Muscle layer of colon (tissue), 2 donors: Measurements from ENCODE around the gene DNM1.

ENCODE experiments used
- H3K27ac ChIP-seq: one replicate; pipeline ENCODE4 v1.7.0; 2013; ENCODE audit warnings: low read depth, mild to moderate bottlenecking, low read length, moderate library complexity
- H3K27me3 ChIP-seq, 2 donors: one replicate each; pipeline ENCODE4 v1.7.0; 2013; ENCODE audit warnings: low read length in 2 of 2, mild to moderate bottlenecking in 2 of 2; ENCODE audit not compliant: insufficient read depth in 2 of 2, control insufficient read depth in 1 of 2
- H3K36me3 ChIP-seq: one replicate; pipeline ENCODE4 v1.7.0; 2013; ENCODE audit warnings: mild to moderate bottlenecking, low read length; ENCODE audit not compliant: insufficient read depth
- H3K4me1 ChIP-seq: one replicate; pipeline ENCODE4 v1.7.0; 2013; ENCODE audit warnings: mild to moderate bottlenecking, low read length; ENCODE audit not compliant: insufficient read depth
- H3K4me3 ChIP-seq, 2 donors: one replicate each; pipeline ENCODE4 v1.7.0; 2013; ENCODE audit warnings: low read length in 2 of 2, low read depth in 1 of 2, mild to moderate bottlenecking in 1 of 2, moderate library complexity in 1 of 2
- H3K9ac ChIP-seq: one replicate; pipeline ENCODE4 v1.7.0; 2013; ENCODE audit warnings: low read length
- H3K9me3 ChIP-seq: one replicate; pipeline ENCODE4 v1.7.0; 2013; ENCODE audit warnings: mild to moderate bottlenecking, low read length
- donor health status: abdominal sarcoma.
- donor health status: Adenocarcinoma of cecum.

Gene DNM1

GRCh38 chr9:128249908-128250838 lies 47.0 kb downstream of the DNM1 start:
- Histone ChIP-seq H3K4me1 (peaks cover 6% of the 10 kb centered on the region), H3K27me3 (peaks cover 0 to 26% of the 10 kb centered on the region in 2 donors), H3K4me3 (no peak overlapping the region), H3K9me3 (no peaks in the 10 kb centered on the region), H3K27ac (no peak overlapping the region), H3K36me3 (no peaks in the 10 kb centered on the region), H3K9ac (no peak overlapping the region)

- no peak overlapping the region for H3K9ac ChIP-seq
- no peaks in the 10 kb centered on the region for H3K9me3 ChIP-seq
- H3K27me3 ChIP-seq, result peaks cover 0 to 26% of the 10 kb centered on the region in 2 donors
- H3K27ac ChIP-seq, result no peak overlapping the region
- no peaks in the 10 kb centered on the region for H3K36me3 ChIP-seq
- H3K4me1 ChIP-seq, result no peaks in the 10 kb centered on the region
- no peak overlapping the region for H3K4me3 ChIP-seq
Observed at GRCh38 chr9:128250839-128251731, 47.9 kb downstream of the DNM1 start.

- Histone ChIP-seq H3K4me1 (no peaks in the 10 kb centered on the region), H3K36me3 (no peaks in the 10 kb centered on the region), H3K9me3 (no peaks in the 10 kb centered on the region), H3K9ac (no peak overlapping the region), H3K27ac (no peak overlapping the region), H3K4me3 (no peak overlapping the region), H3K27me3 (peaks cover 0 to 26% of the 10 kb centered on the region in 2 donors)
Observed at GRCh38 chr9:128251732-128252100, 48.5 kb downstream of the DNM1 start.

- Histone ChIP-seq H3K4me3 (no peak overlapping the region), H3K9me3 (no peaks in the 10 kb centered on the region), H3K27me3 (peaks cover 0 to 26% of the 10 kb centered on the region in 2 donors), H3K4me1 (no peaks in the 10 kb centered on the region), H3K27ac (no peak overlapping the region), H3K9ac (no peak overlapping the region), H3K36me3 (peaks cover 8% of the 10 kb centered on the region)
Observed at GRCh38 chr9:128252317-128253139, 49.3 kb downstream of the DNM1 start.

GRCh38 chr9:128253140-128253990 lies 50.2 kb downstream of the DNM1 start:
- Histone ChIP-seq H3K27me3 (peaks cover 0 to 26% of the 10 kb centered on the region in 2 donors), H3K4me1 (no peaks in the 10 kb centered on the region), H3K9me3 (no peaks in the 10 kb centered on the region), H3K27ac (no peak overlapping the region), H3K36me3 (peaks cover 16% of the 10 kb centered on the region), H3K4me3 (no peak overlapping the region), H3K9ac (no peak overlapping the region)

GRCh38 chr9:128253991-128254346 lies 50.8 kb downstream of the DNM1 start:
- H3K36me3 ChIP-seq, result peaks cover 21% of the 10 kb centered on the region
- H3K4me1 ChIP-seq, result no peaks in the 10 kb centered on the region
- no peaks in the 10 kb centered on the region for H3K9me3 ChIP-seq
- H3K4me3 ChIP-seq, result no peak overlapping the region
- no peak overlapping the region for H3K9ac ChIP-seq
- no peak overlapping the region for H3K27ac ChIP-seq
- peaks cover 0 to 26% of the 10 kb centered on the region in 2 donors for H3K27me3 ChIP-seq

- no peaks in the 10 kb centered on the region for H3K4me1 ChIP-seq
- H3K9me3 ChIP-seq, result no peaks in the 10 kb centered on the region
- H3K36me3 ChIP-seq, result peaks cover 25% of the 10 kb centered on the region
- H3K27ac ChIP-seq, result no peak overlapping the region
- H3K9ac ChIP-seq, result no peak overlapping the region
- peaks cover 0 to 26% of the 10 kb centered on the region in 2 donors for H3K27me3 ChIP-seq
- no peak overlapping the region for H3K4me3 ChIP-seq
Observed at GRCh38 chr9:128254362-128254761, 51.2 kb downstream of the DNM1 start.

- H3K4me1 ChIP-seq, result no peaks in the 10 kb centered on the region
- no peak overlapping the region for H3K4me3 ChIP-seq
- H3K36me3 ChIP-seq, result peaks cover 33% of the 10 kb centered on the region
- H3K27ac ChIP-seq, result no peak overlapping the region
- no peaks in the 10 kb centered on the region for H3K9me3 ChIP-seq
- peaks cover 0 to 21% of the 10 kb centered on the region in 2 donors for H3K27me3 ChIP-seq
- H3K9ac ChIP-seq, result no peak overlapping the region
Observed at GRCh38 chr9:128254855-128255759, 51.9 kb downstream of the DNM1 start.

- no peak overlapping the region for H3K9ac ChIP-seq
Observed at GRCh38 chr9:128257086-128257825, 54.1 kb downstream of the DNM1 start.

More at GRCh38 chr9:128257086-128257825, 54.1 kb downstream of the DNM1 start:
- Histone ChIP-seq H3K4me3 (no peak overlapping the region), H3K27ac (no peak overlapping the region), H3K4me1 (no peaks in the 10 kb centered on the region), H3K27me3 (peaks cover 0 to 3% of the 10 kb centered on the region in 2 donors), H3K9me3 (no peaks in the 10 kb centered on the region), H3K36me3 (peaks cover 54% of the 10 kb centered on the region)
